Adipose tissue (tissue), 3 donors: ENCODE measurements around the gene CADM2. TPM values are rescaled to one million over a fixed set of nuclear protein-coding genes. Genes with fewer than 3 reads are reported as not detected.

Experiments used
- H3K27ac ChIP-seq: one replicate; pipeline ENCODE4 v1.5.1; 2013; ENCODE audit warnings: low read depth, low read length
- WGBS, 3 donors: extraction: QIAGEN DNeasy Blood & Tissue Kit; methylation state at CpG; one replicate each; pipeline ENCODE4 v1.1.7; 2013; 5-methylcytosine and 5-hydroxymethylcytosine counted together
- polyA plus RNA-seq, 3 donors: library from polyadenylated mRNA; stranded (reverse); fragments of 200-250 nt; gene quantifications; one replicate each; pipeline ENCODE4 v1.2.3, GENCODE V29; 2013
- donor health status: healthy with polysubstance abuse.
- donor health status: Bipolar disorder and iron deficiency.
- donor health status: healthy.

The CADM2 gene
- polyA plus RNA-seq, 3 donors: 0.22 to 2.5 (median 0.34) TPM

GRCh38 chr3:85737846-85738245, 779.1 kb downstream of the CADM2 start:
- WGBS, 3 donors: 32 to 58% (median 55%) methylated on average over 3 of the region's 3 CpGs
- no peak overlapping the region for H3K27ac ChIP-seq

- 54 to 90% (median 64%) methylated on average over 2 of the region's 2 CpGs for WGBS, 3 donors
Measured at GRCh38 chr3:85740561-85740960, 781.8 kb downstream of the CADM2 start.

GRCh38 chr3:85758442-85758841, 799.7 kb downstream of the CADM2 start:
- H3K27ac ChIP-seq: no peak overlapping the region

More at GRCh38 chr3:85740561-85740960, 781.8 kb downstream of the CADM2 start:
- H3K27ac ChIP-seq: no peak overlapping the region

GRCh38 chr3:85760342-85760741, 801.6 kb downstream of the CADM2 start:
- WGBS, 3 donors: 28 to 80% (median 80%) methylated on average over 3 of the region's 3 CpGs

GRCh38 chr3:85780806-85781205, 822.0 kb downstream of the CADM2 start:
- 74 to 91% (median 86%) methylated on average over 4 of the region's 4 CpGs for WGBS, 3 donors
- no peak overlapping the region for H3K27ac ChIP-seq

More at GRCh38 chr3:85760342-85760741, 801.6 kb downstream of the CADM2 start:
- H3K27ac ChIP-seq: no peak overlapping the region

- WGBS, 3 donors: 2 to 7% (median 6%) methylated on average over 1 of the region's 1 CpG
- no peak overlapping the region for H3K27ac ChIP-seq
Measured at GRCh38 chr3:85781806-85782205, 823.0 kb downstream of the CADM2 start.

GRCh38 chr3:85783291-85783690, 824.5 kb downstream of the CADM2 start:
- H3K27ac ChIP-seq: no peak overlapping the region
- WGBS, 3 donors: 22 to 54% (median 28%) methylated on average over 2 of the region's 2 CpGs

- H3K27ac ChIP-seq: no peak overlapping the region
- 66 to 77% (median 68%) methylated on average over 4 of the region's 4 CpGs for WGBS, 3 donors
Measured at GRCh38 chr3:85785766-85786165, 827.0 kb downstream of the CADM2 start.

GRCh38 chr3:85790445-85791030, 831.7 kb downstream of the CADM2 start:
- 44 to 82% (median 68%) methylated on average over 5 of the region's 5 CpGs for WGBS, 3 donors
- no peak overlapping the region for H3K27ac ChIP-seq

GRCh38 chr3:85796140-85796539, 837.4 kb downstream of the CADM2 start:
- 60 to 72% (median 62%) methylated on average over 4 of the region's 4 CpGs for WGBS, 3 donors
- no peak overlapping the region for H3K27ac ChIP-seq

- WGBS, 3 donors: 78 to 97% (median 83%) methylated on average over 3 of the region's 3 CpGs
- H3K27ac ChIP-seq: no peak overlapping the region
Measured at GRCh38 chr3:85800676-85801075, 841.9 kb downstream of the CADM2 start.

- 15 to 21% (median 21%) methylated on average over 3 of the region's 3 CpGs for WGBS, 3 donors
Measured at GRCh38 chr3:85801955-85802354, 843.2 kb downstream of the CADM2 start.

GRCh38 chr3:85808755-85809154, 850.0 kb downstream of the CADM2 start:
- no peak overlapping the region for H3K27ac ChIP-seq
- 38 to 78% (median 73%) methylated on average over 1 of the region's 1 CpG for WGBS, 3 donors

More at GRCh38 chr3:85801955-85802354, 843.2 kb downstream of the CADM2 start:
- no peak overlapping the region for H3K27ac ChIP-seq

- no peak overlapping the region for H3K27ac ChIP-seq
- 52 to 65% (median 57%) methylated on average over 1 of the region's 1 CpG for WGBS, 3 donors
Measured at GRCh38 chr3:85821130-85821756, 862.5 kb downstream of the CADM2 start.

- H3K27ac ChIP-seq: no peak overlapping the region
- 47 to 71% (median 54%) methylated on average over 1 of the region's 1 CpG for WGBS, 3 donors
Measured at GRCh38 chr3:85835857-85836440, 877.2 kb downstream of the CADM2 start.

GRCh38 chr3:85837402-85837801, 878.6 kb downstream of the CADM2 start:
- no peak overlapping the region for H3K27ac ChIP-seq
- 83 to 92% (median 85%) methylated on average over 3 of the region's 3 CpGs for WGBS, 3 donors

GRCh38 chr3:85838921-85839320, 880.1 kb downstream of the CADM2 start:
- H3K27ac ChIP-seq: no peak overlapping the region
- 63 to 100% (median 77%) methylated on average over 1 of the region's 1 CpG for WGBS, 3 donors

- H3K27ac ChIP-seq: no peak overlapping the region
- 84 to 89% (median 86%) methylated on average over 3 of the region's 3 CpGs for WGBS, 3 donors
Measured at GRCh38 chr3:85842081-85842480, 883.3 kb downstream of the CADM2 start.

- no peak overlapping the region for H3K27ac ChIP-seq
Measured at GRCh38 chr3:85846940-85847339, 888.2 kb downstream of the CADM2 start.

- no peak overlapping the region for H3K27ac ChIP-seq
Measured at GRCh38 chr3:85851071-85851470, 892.3 kb downstream of the CADM2 start.
